IgD-negative memory B cell (primary cell): ENCODE results near the gene LRIT2. TPM values are rescaled to one million over a fixed set of nuclear protein-coding genes. Genes with fewer than 3 reads are reported as not detected.
"Not testable (repeated sequence)": the region's sequence is repeated elsewhere in the genome, so short reads cannot be mapped to it uniquely, and the experiment has no call there.

ENCODE experiments used
- H3K27ac Mint-ChIP-seq, 3 donors: one replicate each; pipeline ENCODE4 v1.8.0; 2020 to 2022; ENCODE audit warnings: mild to moderate bottlenecking in 3 of 3, mixed read lengths in 3 of 3, moderate library complexity in 1 of 3
- H3K27me3 Mint-ChIP-seq: one replicate; pipeline ENCODE4 v1.8.0; 2021; ENCODE audit warnings: mixed read lengths
- H3K36me3 Mint-ChIP-seq: one replicate; pipeline ENCODE4 v1.8.0; 2020; ENCODE audit warnings: mild to moderate bottlenecking, mixed read lengths
- H3K4me1 Mint-ChIP-seq, 3 donors: one replicate each; pipeline ENCODE4 v1.8.0; 2020 to 2022; ENCODE audit warnings: mixed read lengths in 3 of 3, mild to moderate bottlenecking in 1 of 3
- H3K4me3 Mint-ChIP-seq, 4 donors: one replicate each; pipeline ENCODE4 v1.8.0; 2020 to 2022; ENCODE audit warnings: mild to moderate bottlenecking in 4 of 4, mixed read lengths in 4 of 4, moderate library complexity in 3 of 4
- H3K9me3 Mint-ChIP-seq, 3 donors: one replicate each; pipeline ENCODE4 v1.8.0; 2020 to 2021; ENCODE audit warnings: mixed read lengths in 3 of 3, mild to moderate bottlenecking in 1 of 3
- polyA plus RNA-seq: library from polyadenylated mRNA; unstranded; fragments of 300-500 nt; fragmentation: Illumina TruSeq; gene quantifications from one replicate; pipeline ENCODE4 v1.2.3, GENCODE V29; 2021

LRIT2 gene
- polyA plus RNA-seq, 1 donor from 2014 or later, result not detected

GRCh38 chr10:84191106-84191505 is 34.2 kb downstream of the LRIT2 start:
- Mint-ChIP-seq H3K27ac (peak overlapping the region in 1 of 3 donors; percentile 17), H3K9me3 (no peaks in the 10 kb centered on the region), H3K4me3 (no peak overlapping the region), H3K27me3 (peaks cover 14% of the 10 kb centered on the region), H3K4me1 (peaks cover 0 to 1% (median 1%) of the 10 kb centered on the region in 3 donors), H3K36me3 (peaks cover 4% of the 10 kb centered on the region)

- peaks cover 4% of the 10 kb centered on the region for H3K36me3 Mint-ChIP-seq
- H3K27me3 Mint-ChIP-seq, result peaks cover 10% of the 10 kb centered on the region
- H3K4me3 Mint-ChIP-seq, result no peak overlapping the region
- H3K4me1 Mint-ChIP-seq, result peaks cover 0 to 1% (median 1%) of the 10 kb centered on the region in 3 donors
- no peak overlapping the region for H3K27ac Mint-ChIP-seq
- H3K9me3 Mint-ChIP-seq, result no peaks in the 10 kb centered on the region
These were observed 34.7 kb downstream of the LRIT2 start for GRCh38 chr10:84190621-84191020.

- peaks cover 4% of the 10 kb centered on the region for H3K36me3 Mint-ChIP-seq
These were observed 36.5 kb downstream of the LRIT2 start for GRCh38 chr10:84188815-84189214.

GRCh38 chr10:84185526-84186175 is 39.7 kb downstream of the LRIT2 start:
- H3K9me3 Mint-ChIP-seq, result peaks cover 0 to 3% (median 0%) of the 10 kb centered on the region in 3 donors
- peaks cover 2% of the 10 kb centered on the region for H3K27me3 Mint-ChIP-seq
- H3K36me3 Mint-ChIP-seq, result no peaks in the 10 kb centered on the region
- H3K4me3 Mint-ChIP-seq, result no peak overlapping the region
- H3K27ac Mint-ChIP-seq, result no peak overlapping the region
- peaks cover 0 to 4% (median 0%) of the 10 kb centered on the region in 3 donors for H3K4me1 Mint-ChIP-seq

More at GRCh38 chr10:84188815-84189214, 36.5 kb downstream of the LRIT2 start:
- no peak overlapping the region for H3K4me3 Mint-ChIP-seq
- H3K27ac Mint-ChIP-seq, result no peak overlapping the region
- H3K9me3 Mint-ChIP-seq, result no peaks in the 10 kb centered on the region
- peaks cover 5% of the 10 kb centered on the region for H3K27me3 Mint-ChIP-seq
- H3K4me1 Mint-ChIP-seq, result peaks cover 0 to 4% (median 1%) of the 10 kb centered on the region in 3 donors

GRCh38 chr10:84184517-84184916 is 40.8 kb downstream of the LRIT2 start:
- Mint-ChIP-seq H3K36me3 (no peaks in the 10 kb centered on the region), H3K4me1 (peaks cover 0 to 5% (median 0%) of the 10 kb centered on the region in 3 donors), H3K27me3 (peaks cover under 1% of the 10 kb centered on the region), H3K27ac (peak overlapping the region in 1 of 3 donors; percentile 76), H3K4me3 (peak overlapping the region in 1 of 4 donors; percentile 52), H3K9me3 (peaks cover 0 to 3% (median 0%) of the 10 kb centered on the region in 3 donors)

GRCh38 chr10:84181631-84182030 is 43.7 kb downstream of the LRIT2 start:
- H3K9me3 Mint-ChIP-seq, result peaks cover 0 to 3% (median 0%) of the 10 kb centered on the region in 3 donors
- H3K4me3 Mint-ChIP-seq, result no peak overlapping the region
- peaks cover 2% of the 10 kb centered on the region for H3K27me3 Mint-ChIP-seq
- H3K27ac Mint-ChIP-seq, result no peak overlapping the region
- H3K4me1 Mint-ChIP-seq, result peaks cover 3 to 8% (median 3%) of the 10 kb centered on the region in 3 donors
- no peaks in the 10 kb centered on the region for H3K36me3 Mint-ChIP-seq

- H3K27ac Mint-ChIP-seq, H3K4me1 Mint-ChIP-seq, H3K27me3 Mint-ChIP-seq, H3K9me3 Mint-ChIP-seq, H3K4me3 Mint-ChIP-seq, H3K36me3 Mint-ChIP-seq: not testable (repeated sequence)
These were observed 45.0 kb downstream of the LRIT2 start for GRCh38 chr10:84180386-84180785.

- peaks cover 0 to 3% (median 0%) of the 10 kb centered on the region in 3 donors for H3K9me3 Mint-ChIP-seq
- H3K27me3 Mint-ChIP-seq, result peaks cover 2% of the 10 kb centered on the region
- H3K4me3 Mint-ChIP-seq, result no peak overlapping the region
- no peak overlapping the region for H3K27ac Mint-ChIP-seq
- peaks cover 4 to 5% (median 4%) of the 10 kb centered on the region in 3 donors for H3K4me1 Mint-ChIP-seq
- H3K36me3 Mint-ChIP-seq, result no peaks in the 10 kb centered on the region
These were observed 46.2 kb downstream of the LRIT2 start for GRCh38 chr10:84179059-84179710.

GRCh38 chr10:84178160-84178609 is 47.2 kb downstream of the LRIT2 start:
- H3K36me3 Mint-ChIP-seq, result no peaks in the 10 kb centered on the region
- peaks cover 4 to 5% (median 4%) of the 10 kb centered on the region in 3 donors for H3K4me1 Mint-ChIP-seq
- H3K4me3 Mint-ChIP-seq, result no peak overlapping the region
- peaks cover 2% of the 10 kb centered on the region for H3K27me3 Mint-ChIP-seq
- no peak overlapping the region for H3K27ac Mint-ChIP-seq
- peaks cover 0 to 3% (median 0%) of the 10 kb centered on the region in 3 donors for H3K9me3 Mint-ChIP-seq

GRCh38 chr10:84177541-84178141 is 47.7 kb downstream of the LRIT2 start:
- H3K4me3 Mint-ChIP-seq, result no peak overlapping the region
- H3K27me3 Mint-ChIP-seq, result peaks cover 2% of the 10 kb centered on the region
- H3K27ac Mint-ChIP-seq, result no peak overlapping the region
- peaks cover 0 to 2% (median 0%) of the 10 kb centered on the region in 3 donors for H3K9me3 Mint-ChIP-seq
- no peaks in the 10 kb centered on the region for H3K36me3 Mint-ChIP-seq
- peaks cover 4 to 8% (median 8%) of the 10 kb centered on the region in 3 donors for H3K4me1 Mint-ChIP-seq

- Mint-ChIP-seq H3K4me1 (peaks cover 10 to 15% (median 13%) of the 10 kb centered on the region in 3 donors), H3K36me3 (peaks cover 4% of the 10 kb centered on the region), H3K4me3 (peak overlapping the region in 2 of 4 donors; percentile 40 to 58), H3K27me3 (peaks cover 2% of the 10 kb centered on the region), H3K27ac (peak overlapping the region; percentile 72 to 94 (median 89)), H3K9me3 (no peaks in the 10 kb centered on the region)
These were observed 48.4 kb downstream of the LRIT2 start for GRCh38 chr10:84176836-84177474.

GRCh38 chr10:84176351-84176750 is 49.0 kb downstream of the LRIT2 start:
- H3K4me3 Mint-ChIP-seq, result no peak overlapping the region
- peak overlapping the region; percentile 72 to 94 (median 89) for H3K27ac Mint-ChIP-seq

GRCh38 chr10:84175436-84175835 is 49.9 kb downstream of the LRIT2 start:
- H3K27me3 Mint-ChIP-seq, result peaks cover 2% of the 10 kb centered on the region
- peaks cover 6% of the 10 kb centered on the region for H3K36me3 Mint-ChIP-seq
- no peak overlapping the region for H3K4me3 Mint-ChIP-seq
- H3K4me1 Mint-ChIP-seq, result peaks cover 14 to 21% (median 20%) of the 10 kb centered on the region in 3 donors
- peaks cover 0 to 2% (median 0%) of the 10 kb centered on the region in 3 donors for H3K9me3 Mint-ChIP-seq
- H3K27ac Mint-ChIP-seq, result no peak overlapping the region

More at GRCh38 chr10:84176351-84176750, 49.0 kb downstream of the LRIT2 start:
- Mint-ChIP-seq H3K27me3 (peaks cover 2% of the 10 kb centered on the region), H3K9me3 (peaks cover 0 to 2% (median 0%) of the 10 kb centered on the region in 3 donors), H3K4me1 (peaks cover 14 to 19% (median 18%) of the 10 kb centered on the region in 3 donors), H3K36me3 (peaks cover 6% of the 10 kb centered on the region)

GRCh38 chr10:84173501-84173929 is 51.8 kb downstream of the LRIT2 start, which contains the start of gene GPR15LG:
GPR15LG (plus strand) TSS chr10:84173801; CDS start chr10:84173852, 51 bp downstream.
- Mint-ChIP-seq H3K9me3 (peaks cover 0 to 2% (median 0%) of the 10 kb centered on the region in 3 donors), H3K27ac (peak within 1 kb of the TSS; percentile 81 to 97 (median 81)), H3K4me3 (peak within 1 kb of the TSS in 1 of 4 donors; percentile 68), H3K4me1 (peaks cover 14 to 21% (median 20%) of the 10 kb centered on the region in 3 donors), H3K36me3 (peaks cover 6% of the 10 kb centered on the region), H3K27me3 (peaks cover 2% of the 10 kb centered on the region)
